CD4-positive, CD25-positive, alpha-beta regulatory T cell (primary cell): Measurements from ENCODE around the gene RFC1. TPM values are rescaled to one million over a fixed set of nuclear protein-coding genes. Genes with fewer than 3 reads are reported as not detected.
"Not testable (repeated sequence)": the region's sequence is repeated elsewhere in the genome, so short reads cannot be mapped to it uniquely, and the experiment has no call there.

Experiments
- ATAC-seq, 2 donors: fragments of 150-1000 bp; cut with Tn5 transposase; one replicate each; pipeline ENCODE4 v1.10.0; 2021; ENCODE audit warnings: low read depth in 2 of 2, moderate number of reproducible peaks in 2 of 2, moderate library complexity in 1 of 2
- DNase-seq, 3 donors: peaks; one replicate each; pipeline versions ENCODE4 v3.0.0 to v3.0.0-alpha.2; 2012 to 2022; ENCODE audit warnings: mixed read lengths in 1 of 3
- H3K27ac ChIP-seq: one replicate; pipeline ENCODE4 v1.7.0; 2013; ENCODE audit warnings: mild to moderate bottlenecking, low read length; ENCODE audit not compliant: insufficient read depth, poor library complexity, severe bottlenecking
- H3K27me3 ChIP-seq: one replicate; pipeline ENCODE4 v1.7.0; 2013; ENCODE audit warnings: low read length; ENCODE audit not compliant: control insufficient read depth, insufficient read depth
- H3K36me3 ChIP-seq: one replicate; pipeline ENCODE4 v1.7.0; 2013; ENCODE audit warnings: mild to moderate bottlenecking, low read length, moderate library complexity; ENCODE audit not compliant: control insufficient read depth, insufficient read depth
- H3K4me1 ChIP-seq: 2 replicates; pipeline ENCODE4 v1.7.0; 2013; ENCODE audit warnings: mild to moderate bottlenecking, low read length; ENCODE audit not compliant: insufficient read depth, control insufficient read depth, poor library complexity, severe bottlenecking
- H3K4me3 ChIP-seq: one replicate; pipeline ENCODE4 v1.7.0; 2013; ENCODE audit warnings: low read depth, mild to moderate bottlenecking, low read length, moderate library complexity
- H3K9me3 ChIP-seq, 2 experiments: 1 replicate in 1 of 2; 2 replicates in 1 of 2; pipeline ENCODE4 v1.7.0; 2013; ENCODE audit warnings: low read length in 2 of 2, mild to moderate bottlenecking in 1 of 2, moderate library complexity in 1 of 2; ENCODE audit not compliant: control insufficient read depth in 2 of 2
- H3K27ac Mint-ChIP-seq, 3 donors: one replicate each; pipeline ENCODE4 v1.8.0; 2020 to 2022; ENCODE audit warnings: mild to moderate bottlenecking in 3 of 3, mixed read lengths in 3 of 3, moderate library complexity in 2 of 3
- H3K27me3 Mint-ChIP-seq: one replicate; pipeline ENCODE4 v1.8.0; 2022; ENCODE audit warnings: mild to moderate bottlenecking, mixed read lengths
- H3K36me3 Mint-ChIP-seq: one replicate; pipeline ENCODE4 v1.8.0; 2020; ENCODE audit warnings: mixed read lengths
- H3K4me1 Mint-ChIP-seq, 4 donors: one replicate each; pipeline ENCODE4 v1.8.0; 2020 to 2022; ENCODE audit warnings: mixed read lengths in 4 of 4, mild to moderate bottlenecking in 1 of 4
- H3K4me3 Mint-ChIP-seq, 4 donors: one replicate each; pipeline ENCODE4 v1.8.0; 2020 to 2022; ENCODE audit warnings: mild to moderate bottlenecking in 4 of 4, mixed read lengths in 4 of 4, moderate library complexity in 3 of 4
- H3K9me3 Mint-ChIP-seq, 7 donors: one replicate each; pipeline ENCODE4 v1.8.0; 2020 to 2022; ENCODE audit warnings: mixed read lengths in 7 of 7, mild to moderate bottlenecking in 3 of 7, moderate library complexity in 2 of 7
- polyA plus RNA-seq, 4 donors: library from polyadenylated mRNA; unstranded; fragments of 300-500 nt; fragmentation: Illumina TruSeq; gene quantifications; one replicate each; pipeline ENCODE4 v1.2.3, GENCODE V29; 2021
- total RNA-seq: library from RNA; stranded (reverse); gene quantifications from one replicate; pipeline ENCODE4 v1.2.3, GENCODE V29; 2022

The RFC1 gene, protein sequence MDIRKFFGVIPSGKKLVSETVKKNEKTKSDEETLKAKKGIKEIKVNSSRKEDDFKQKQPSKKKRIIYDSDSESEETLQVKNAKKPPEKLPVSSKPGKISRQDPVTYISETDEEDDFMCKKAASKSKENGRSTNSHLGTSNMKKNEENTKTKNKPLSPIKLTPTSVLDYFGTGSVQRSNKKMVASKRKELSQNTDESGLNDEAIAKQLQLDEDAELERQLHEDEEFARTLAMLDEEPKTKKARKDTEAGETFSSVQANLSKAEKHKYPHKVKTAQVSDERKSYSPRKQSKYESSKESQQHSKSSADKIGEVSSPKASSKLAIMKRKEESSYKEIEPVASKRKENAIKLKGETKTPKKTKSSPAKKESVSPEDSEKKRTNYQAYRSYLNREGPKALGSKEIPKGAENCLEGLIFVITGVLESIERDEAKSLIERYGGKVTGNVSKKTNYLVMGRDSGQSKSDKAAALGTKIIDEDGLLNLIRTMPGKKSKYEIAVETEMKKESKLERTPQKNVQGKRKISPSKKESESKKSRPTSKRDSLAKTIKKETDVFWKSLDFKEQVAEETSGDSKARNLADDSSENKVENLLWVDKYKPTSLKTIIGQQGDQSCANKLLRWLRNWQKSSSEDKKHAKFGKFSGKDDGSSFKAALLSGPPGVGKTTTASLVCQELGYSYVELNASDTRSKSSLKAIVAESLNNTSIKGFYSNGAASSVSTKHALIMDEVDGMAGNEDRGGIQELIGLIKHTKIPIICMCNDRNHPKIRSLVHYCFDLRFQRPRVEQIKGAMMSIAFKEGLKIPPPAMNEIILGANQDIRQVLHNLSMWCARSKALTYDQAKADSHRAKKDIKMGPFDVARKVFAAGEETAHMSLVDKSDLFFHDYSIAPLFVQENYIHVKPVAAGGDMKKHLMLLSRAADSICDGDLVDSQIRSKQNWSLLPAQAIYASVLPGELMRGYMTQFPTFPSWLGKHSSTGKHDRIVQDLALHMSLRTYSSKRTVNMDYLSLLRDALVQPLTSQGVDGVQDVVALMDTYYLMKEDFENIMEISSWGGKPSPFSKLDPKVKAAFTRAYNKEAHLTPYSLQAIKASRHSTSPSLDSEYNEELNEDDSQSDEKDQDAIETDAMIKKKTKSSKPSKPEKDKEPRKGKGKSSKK
- 87.1 TPM for total RNA-seq
- polyA plus RNA-seq: 10 to 100 TPM; 27.3 to 33.9 (median 31.1) TPM

DNA sequence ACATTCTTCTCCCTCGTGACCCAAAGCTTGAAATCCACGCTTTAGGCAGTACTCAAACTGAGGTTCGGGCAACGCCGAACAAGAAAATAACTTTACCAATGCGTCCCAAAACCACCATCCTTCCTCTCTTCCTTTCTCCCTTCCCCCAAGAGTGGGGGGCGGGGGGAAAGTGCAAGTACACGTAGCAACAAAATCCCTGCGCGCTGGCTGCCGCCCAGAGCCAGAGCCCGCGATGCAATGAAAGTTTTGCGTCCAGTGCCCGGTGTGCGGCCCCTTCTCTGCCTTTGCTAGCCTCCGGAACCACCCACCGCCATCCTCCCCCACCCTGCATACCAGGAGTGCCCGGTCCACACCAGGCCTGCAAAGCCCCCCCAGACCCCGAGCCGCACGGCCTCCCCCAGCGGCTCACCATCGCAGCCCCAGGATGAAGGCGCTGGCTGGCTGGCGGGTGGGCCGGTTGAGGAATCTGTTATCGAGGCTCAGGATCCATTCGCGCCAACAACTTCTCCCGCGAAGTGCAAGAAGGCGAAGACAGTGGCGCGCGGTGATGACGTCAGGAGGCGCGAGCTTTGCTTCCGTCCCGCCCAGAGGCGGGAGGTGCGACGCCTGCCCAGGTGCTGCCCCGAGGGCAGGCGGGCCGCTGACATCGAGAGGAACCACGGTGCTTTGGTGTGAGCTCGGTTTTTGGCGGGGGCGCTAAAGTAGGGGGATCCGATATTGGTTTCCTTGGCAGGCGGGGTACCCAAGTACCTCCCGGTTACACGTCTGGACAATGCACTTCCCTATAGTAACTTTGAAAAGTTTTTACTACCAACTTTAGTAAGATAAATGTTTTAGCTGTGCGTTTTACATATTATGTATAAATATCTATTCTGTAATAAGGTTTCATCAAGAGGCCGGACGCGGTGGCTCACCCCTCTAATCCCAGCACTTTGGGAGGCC, at the start of gene RFC1:
Gene RFC1, minus strand, starts transcription at position 533 of the 942 bp plus-strand sequence. Its CDS starts 121 bp downstream, at position 412.
- H3K27ac ChIP-seq: peak within 1 kb of the TSS; percentile 78
- H3K4me1 ChIP-seq: peaks cover 38% of the 10 kb centered on the region
- DNase-seq: peak; percentile 88 to 95 (median 90)
- H3K4me3 ChIP-seq: peak within 1 kb of the TSS; percentile 96
- H3K4me3 Mint-ChIP-seq: peak within 1 kb of the TSS; percentile 90 to 99 (median 94)
- H3K36me3 Mint-ChIP-seq: peaks cover 4% of the 10 kb centered on the region
- peaks cover 3% of the 10 kb centered on the region for H3K36me3 ChIP-seq
- H3K27me3 Mint-ChIP-seq: peaks cover 9% of the 10 kb centered on the region
- peaks cover 28 to 52% (median 37%) of the 10 kb centered on the region in 4 donors for H3K4me1 Mint-ChIP-seq
- peaks cover 0 to 6% (median 2%) of the 10 kb centered on the region in 7 donors for H3K9me3 Mint-ChIP-seq
- H3K27me3 ChIP-seq: no peaks in the 10 kb centered on the region
- peak within 1 kb of the TSS; percentile 63 to 95 (median 95) for H3K27ac Mint-ChIP-seq
- peak; percentile 94 to 96 for ATAC-seq
- H3K9me3 ChIP-seq: peaks cover 0 to 3% of the 10 kb centered on the region in 2 experiments

DNA sequence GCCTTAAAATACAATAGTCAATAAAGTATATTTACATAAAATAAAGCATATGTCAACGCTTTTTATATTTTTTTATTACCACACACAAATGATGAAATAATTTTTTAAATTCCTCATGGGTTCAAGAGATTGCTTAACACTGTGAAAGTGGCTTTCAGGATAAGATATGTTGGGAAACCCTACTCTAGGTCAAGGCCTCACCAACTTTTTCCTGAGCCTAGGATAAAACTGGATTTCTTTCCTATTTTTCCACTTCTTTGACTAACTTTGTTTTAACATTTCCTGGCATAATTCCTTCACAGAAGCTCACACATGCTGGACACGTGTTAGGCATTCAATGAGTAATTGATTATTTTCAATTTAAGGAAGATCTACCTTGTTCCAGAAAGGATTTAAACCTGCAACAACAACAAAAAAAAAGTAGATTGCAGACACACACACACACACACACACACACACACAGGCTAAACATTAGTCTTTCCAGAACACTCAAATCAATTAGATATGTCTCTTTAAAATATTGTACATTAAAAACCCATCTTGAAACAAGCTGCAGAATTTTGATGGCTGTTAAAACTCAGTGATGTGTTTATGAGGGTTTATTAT, 49.6 kb upstream of the RFC1 start:
- no peaks in the 10 kb centered on the region for H3K36me3 Mint-ChIP-seq
- Histone ChIP-seq H3K36me3 (no peaks in the 10 kb centered on the region), H3K27ac (no peak overlapping the region), H3K27me3 (peaks cover 3% of the 10 kb centered on the region), H3K4me3 (no peak overlapping the region), H3K9me3 (no peaks in the 10 kb centered on the region), H3K4me1 (no peaks in the 10 kb centered on the region)
- H3K9me3 Mint-ChIP-seq: no peaks in the 10 kb centered on the region
- H3K27me3 Mint-ChIP-seq: peaks cover 19% of the 10 kb centered on the region
- H3K27ac Mint-ChIP-seq: no peak overlapping the region
- DNase-seq (no peak), ATAC-seq (no peak)
- H3K4me1 Mint-ChIP-seq: no peaks in the 10 kb centered on the region
- no peak overlapping the region for H3K4me3 Mint-ChIP-seq

DNA sequence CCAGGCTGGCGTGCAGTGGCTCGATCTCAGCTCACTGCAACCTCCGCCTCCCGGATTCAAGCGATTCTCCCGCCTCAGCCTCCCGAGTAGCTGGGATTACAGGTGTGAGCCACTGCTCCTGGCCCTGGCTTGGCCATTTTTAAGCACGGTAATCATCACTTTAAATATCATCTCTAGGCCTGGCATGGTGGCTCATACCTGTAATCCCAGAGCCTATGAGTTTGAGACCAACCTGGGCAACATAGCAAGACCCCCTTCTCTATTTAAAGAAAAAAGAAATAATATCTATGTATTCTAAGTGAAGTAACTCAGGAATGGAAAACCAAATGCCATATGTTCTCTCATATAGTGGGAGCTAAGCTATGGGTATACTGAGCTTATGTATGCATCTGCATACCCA, 45.4 kb upstream of the RFC1 start:
- not testable (repeated sequence) for DNase-seq, H3K27me3 Mint-ChIP-seq, H3K27me3 ChIP-seq, H3K27ac ChIP-seq, H3K4me3 ChIP-seq, H3K9me3 ChIP-seq, H3K36me3 ChIP-seq, ATAC-seq, H3K4me1 ChIP-seq, H3K36me3 Mint-ChIP-seq, H3K27ac Mint-ChIP-seq, H3K9me3 Mint-ChIP-seq, H3K4me1 Mint-ChIP-seq
- peak overlapping the region in 1 of 4 donors; percentile 27 for H3K4me3 Mint-ChIP-seq

DNA sequence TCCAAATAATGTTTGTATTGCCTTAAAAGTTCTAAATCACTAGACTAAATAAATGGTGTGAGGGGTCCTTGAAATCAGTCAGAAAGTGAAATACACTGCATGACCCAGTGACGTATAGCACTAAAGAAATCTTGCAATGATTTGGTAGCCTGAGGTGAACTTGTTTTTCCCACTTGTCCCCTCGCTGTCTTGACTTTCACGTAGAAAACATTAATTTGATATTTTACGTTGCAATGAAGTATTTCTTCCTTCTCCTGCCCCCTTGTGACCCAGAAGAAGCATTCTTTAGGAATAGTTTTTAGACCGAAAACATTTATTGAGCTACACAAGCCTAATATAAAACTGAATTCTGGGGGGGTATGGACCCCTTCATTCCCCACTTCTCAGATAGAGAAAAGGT, 44.3 kb upstream of the RFC1 start:
- H3K36me3 ChIP-seq: no peaks in the 10 kb centered on the region
- peak in 1 of 3 donors; percentile 4 for DNase-seq
- Mint-ChIP-seq H3K36me3 (no peaks in the 10 kb centered on the region), H3K4me3 (no peak overlapping the region), H3K4me1 (no peaks in the 10 kb centered on the region), H3K27ac (no peak overlapping the region), H3K9me3 (no peaks in the 10 kb centered on the region), H3K27me3 (peaks cover 6% of the 10 kb centered on the region)
- no peaks in the 10 kb centered on the region for H3K27me3 ChIP-seq
- H3K4me3 ChIP-seq: no peak overlapping the region
- H3K27ac ChIP-seq: no peak overlapping the region
- no peak for ATAC-seq
- H3K9me3 ChIP-seq: no peaks in the 10 kb centered on the region
- H3K4me1 ChIP-seq: no peaks in the 10 kb centered on the region

DNA sequence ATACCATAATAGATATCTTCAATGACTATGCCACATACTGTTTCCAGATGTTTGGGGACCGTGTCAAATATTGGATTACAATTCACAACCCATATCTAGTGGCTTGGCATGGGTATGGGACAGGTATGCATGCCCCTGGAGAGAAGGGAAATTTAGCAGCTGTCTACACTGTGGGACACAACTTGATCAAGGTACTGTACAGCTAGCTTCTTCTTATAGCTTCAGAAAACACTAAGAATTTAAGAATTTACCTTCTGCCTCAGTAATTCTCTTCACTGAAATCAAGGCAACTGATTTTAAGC, 41.4 kb upstream of the RFC1 start:
- Mint-ChIP-seq H3K4me1 (no peaks in the 10 kb centered on the region), H3K27me3 (peaks cover 16% of the 10 kb centered on the region), H3K36me3 (no peaks in the 10 kb centered on the region), H3K27ac (no peak overlapping the region), H3K4me3 (no peak overlapping the region), H3K9me3 (no peaks in the 10 kb centered on the region)
- DNase-seq: no peak
- no peak for ATAC-seq
- Histone ChIP-seq H3K4me1 (no peaks in the 10 kb centered on the region), H3K4me3 (no peak overlapping the region), H3K36me3 (no peaks in the 10 kb centered on the region), H3K27ac (no peak overlapping the region), H3K9me3 (no peaks in the 10 kb centered on the region), H3K27me3 (no peaks in the 10 kb centered on the region)

DNA sequence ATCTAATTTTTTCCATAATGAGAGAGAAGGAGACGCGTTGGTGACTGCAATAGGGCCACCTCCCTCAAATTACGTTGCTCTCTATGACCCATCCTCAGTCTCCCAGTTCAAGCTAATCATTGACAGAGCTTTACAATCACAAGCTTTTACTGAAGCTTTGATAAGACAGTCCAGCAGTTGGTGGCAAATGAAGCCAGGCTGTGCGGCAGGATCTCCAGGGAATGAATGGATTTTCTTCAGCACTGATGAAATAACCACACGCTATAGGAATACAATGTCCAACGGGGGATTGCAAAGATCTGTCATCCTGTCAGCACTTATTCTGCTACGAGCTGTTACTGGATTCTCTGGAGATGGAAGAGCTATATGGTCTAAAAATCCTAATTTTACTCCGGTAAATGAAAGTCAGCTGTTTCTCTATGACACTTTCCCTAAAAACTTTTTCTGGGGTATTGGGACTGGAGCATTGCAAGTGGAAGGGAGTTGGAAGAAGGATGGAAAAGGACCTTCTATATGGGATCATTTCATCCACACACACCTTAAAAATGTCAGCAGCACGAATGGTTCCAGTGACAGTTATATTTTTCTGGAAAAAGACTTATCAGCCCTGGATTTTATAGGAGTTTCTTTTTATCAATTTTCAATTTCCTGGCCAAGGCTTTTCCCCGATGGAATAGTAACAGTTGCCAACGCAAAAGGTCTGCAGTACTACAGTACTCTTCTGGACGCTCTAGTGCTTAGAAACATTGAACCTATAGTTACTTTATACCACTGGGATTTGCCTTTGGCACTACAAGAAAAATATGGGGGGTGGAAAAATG, 40.8 kb upstream of the RFC1 start, which contains the start of gene KLB:
Gene KLB, plus strand, starts transcription at position 168 of the 821 bp plus-strand sequence. Its CDS starts 20 bp downstream, at position 188.
- Mint-ChIP-seq H3K4me1 (no peaks in the 10 kb centered on the region), H3K27me3 (peaks cover 16% of the 10 kb centered on the region), H3K27ac (no peak within 1 kb of the TSS), H3K36me3 (no peaks in the 10 kb centered on the region), H3K4me3 (no peak within 1 kb of the TSS), H3K9me3 (no peaks in the 10 kb centered on the region)
- no peaks in the 10 kb centered on the region for H3K27me3 ChIP-seq
- DNase-seq (no peak), ATAC-seq (no peak)
- no peak within 1 kb of the TSS for H3K27ac ChIP-seq
- no peak within 1 kb of the TSS for H3K4me3 ChIP-seq
- H3K4me1 ChIP-seq: no peaks in the 10 kb centered on the region
- no peaks in the 10 kb centered on the region for H3K9me3 ChIP-seq
- no peaks in the 10 kb centered on the region for H3K36me3 ChIP-seq
